Kidney epithelial cell (primary cell): ENCODE measurements around the gene C4B. TPM values are rescaled to one million over a fixed set of nuclear protein-coding genes. Genes with fewer than 3 reads are reported as not detected.
"Not testable (repeated sequence)": the region's sequence is repeated elsewhere in the genome, so short reads cannot be mapped to it uniquely, and the experiment has no call there.

ENCODE experiments used
- DNase-seq: peaks from one replicate; pipeline ENCODE4 v3.0.0-alpha.2; 2010; ENCODE audit warnings: low read depth
- H3K27me3 ChIP-seq: 2 replicates; pipeline ENCODE4 v1.6.0; 2011; ENCODE audit warnings: low read length; ENCODE audit not compliant: control insufficient read depth, insufficient read depth
- H3K36me3 ChIP-seq: 2 replicates; pipeline ENCODE4 v1.5.1; 2011; ENCODE audit warnings: low read length; ENCODE audit not compliant: control insufficient read depth, insufficient read depth
- H3K4me3 ChIP-seq: 2 replicates; pipeline ENCODE4 v1.5.1; 2011; ENCODE audit warnings: low read depth, mild to moderate bottlenecking, control low read depth, low read length
- CTCF ChIP-seq: IDR thresholded peaks from 2 replicates; pipeline ENCODE4 v1.5.1; 2011; ENCODE audit warnings: mild to moderate bottlenecking, moderate library complexity, low read length, control low read depth, inconsistent platforms; ENCODE audit not compliant: insufficient read depth, poor library complexity, severe bottlenecking
- total RNA-seq: library from RNA; depleted of rRNA; stranded (reverse); fragments of >200 nt; gene quantifications from 2 replicates; pipeline ENCODE4 v1.2.3, GENCODE V29; 2015

Gene C4B
- total RNA-seq, 1 donor from 2014 or later, result 2.3 TPM

- TF ChIP-seq CTCF, result peak; percentile 86
Measured at GRCh38 chr6:32047855-32048766, 33.5 kb downstream of the C4B start.

GRCh38 chr6:32049149-32049548 is 34.6 kb downstream of the C4B start:
- not testable (repeated sequence) for DNase-seq, H3K36me3 ChIP-seq, H3K4me3 ChIP-seq
- peaks cover 46% of the 10 kb centered on the region for H3K27me3 ChIP-seq

More at GRCh38 chr6:32047855-32048766, 33.5 kb downstream of the C4B start:
- no peaks in the 10 kb centered on the region for H3K36me3 ChIP-seq
- no peak for DNase-seq
- peaks cover 40% of the 10 kb centered on the region for H3K27me3 ChIP-seq
- no peak overlapping the region for H3K4me3 ChIP-seq

GRCh38 chr6:32049736-32050135 is 35.1 kb downstream of the C4B start:
- not testable (repeated sequence) for H3K4me3 ChIP-seq, H3K36me3 ChIP-seq, DNase-seq
- peaks cover 49% of the 10 kb centered on the region for H3K27me3 ChIP-seq

GRCh38 chr6:32050562-32050961 is 36.0 kb downstream of the C4B start:
- no peak for TF ChIP-seq CTCF
- no peak for DNase-seq
- H3K36me3 ChIP-seq, result no peaks in the 10 kb centered on the region
- H3K4me3 ChIP-seq, result no peak overlapping the region
- peaks cover 53% of the 10 kb centered on the region for H3K27me3 ChIP-seq

GRCh38 chr6:32052626-32053025 is 38.0 kb downstream of the C4B start:
- H3K27me3 ChIP-seq, result peaks cover 47% of the 10 kb centered on the region
- not testable (repeated sequence) for DNase-seq, H3K36me3 ChIP-seq, H3K4me3 ChIP-seq

GRCh38 chr6:32053314-32053713 is 38.7 kb downstream of the C4B start:
- H3K4me3 ChIP-seq, DNase-seq, H3K36me3 ChIP-seq: not testable (repeated sequence)
- peaks cover 51% of the 10 kb centered on the region for H3K27me3 ChIP-seq

GRCh38 chr6:32055756-32056155 is 41.2 kb downstream of the C4B start:
- not testable (repeated sequence) for DNase-seq, H3K36me3 ChIP-seq, H3K4me3 ChIP-seq
- peaks cover 40% of the 10 kb centered on the region for H3K27me3 ChIP-seq

- Histone ChIP-seq H3K4me3 (no peak overlapping the region), H3K27me3 (peaks cover 39% of the 10 kb centered on the region), H3K36me3 (no peaks in the 10 kb centered on the region)
- DNase-seq, result no peak
- TF ChIP-seq CTCF, result no peak
Measured at GRCh38 chr6:32056254-32056653, 41.7 kb downstream of the C4B start.
